ENCODE measurements around the gene MAPT. TPM values are rescaled to one million over a fixed set of nuclear protein-coding genes. Genes with fewer than 3 reads are reported as not detected.

Gene MAPT
- total RNA-seq, 4 donors from 2014 or later: 1.7 to 2.3 (median 1.8) TPM

DNA sequence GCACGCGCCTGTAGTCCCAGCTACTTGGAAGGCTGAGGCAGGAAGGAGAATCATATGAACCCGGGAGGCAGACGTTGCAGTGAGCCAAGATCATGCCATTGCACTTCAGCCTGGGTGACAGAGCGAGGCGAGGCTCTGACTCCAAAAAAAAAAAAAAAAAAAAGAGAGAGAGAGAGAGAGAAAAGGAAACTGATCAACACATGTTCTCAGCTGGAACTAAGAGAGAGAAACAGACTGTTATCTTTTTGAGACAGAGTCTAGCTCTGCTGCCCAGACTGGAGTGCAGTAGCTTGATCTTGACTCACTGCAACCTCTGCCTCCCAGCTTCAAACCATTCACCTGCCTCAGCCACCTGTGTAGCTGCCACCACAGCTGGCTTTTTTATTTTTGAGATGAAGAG is 165.1 kb downstream of the MAPT start:
- Histone ChIP-seq H3K27ac (no peak overlapping the region), H3K4me1 (peaks cover 0 to 9% (median 0%) of the 10 kb centered on the region in 4 donors), H3K9me3 (no peaks in the 10 kb centered on the region), H3K27me3 (no peaks in the 10 kb centered on the region), H3K4me3 (no peak overlapping the region), H3K36me3 (peaks cover 0 to 8% (median 0%) of the 10 kb centered on the region in 4 donors)
- in situ Hi-C loops (cut with MboI; ENCODE audit: low pct_ligation_motif_present in 1 of 4, low pct_unique_long_range_greater_than_20kb in 1 of 4, low sequenced_read_pairs in 3 of 4) (no loop called here), intact Hi-C loops (cut with DNase I; ENCODE audit: low total_unique reads) (no loop called here)
- WGBS, 2 donors (ENCODE audit: low coverage in 1 of 2): 76% methylated on average over 6 of the region's 6 CpGs; no CpG with 5 or more reads in 1 of the 2 donors
- no peak for TF ChIP-seq POLR2A (IDR thresholded peaks at IDR 0.05)
- no peak for TF ChIP-seq POLR2AphosphoS5 (IDR thresholded peaks at IDR 0.05)
- TF ChIP-seq, protein P1, sequence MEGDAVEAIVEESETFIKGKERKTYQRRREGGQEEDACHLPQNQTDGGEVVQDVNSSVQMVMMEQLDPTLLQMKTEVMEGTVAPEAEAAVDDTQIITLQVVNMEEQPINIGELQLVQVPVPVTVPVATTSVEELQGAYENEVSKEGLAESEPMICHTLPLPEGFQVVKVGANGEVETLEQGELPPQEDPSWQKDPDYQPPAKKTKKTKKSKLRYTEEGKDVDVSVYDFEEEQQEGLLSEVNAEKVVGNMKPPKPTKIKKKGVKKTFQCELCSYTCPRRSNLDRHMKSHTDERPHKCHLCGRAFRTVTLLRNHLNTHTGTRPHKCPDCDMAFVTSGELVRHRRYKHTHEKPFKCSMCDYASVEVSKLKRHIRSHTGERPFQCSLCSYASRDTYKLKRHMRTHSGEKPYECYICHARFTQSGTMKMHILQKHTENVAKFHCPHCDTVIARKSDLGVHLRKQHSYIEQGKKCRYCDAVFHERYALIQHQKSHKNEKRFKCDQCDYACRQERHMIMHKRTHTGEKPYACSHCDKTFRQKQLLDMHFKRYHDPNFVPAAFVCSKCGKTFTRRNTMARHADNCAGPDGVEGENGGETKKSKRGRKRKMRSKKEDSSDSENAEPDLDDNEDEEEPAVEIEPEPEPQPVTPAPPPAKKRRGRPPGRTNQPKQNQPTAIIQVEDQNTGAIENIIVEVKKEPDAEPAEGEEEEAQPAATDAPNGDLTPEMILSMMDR (IDR thresholded peaks at IDR 0.05): no peak
- no peak for TF ChIP-seq EP300 (IDR thresholded peaks at IDR 0.05; ENCODE audit: low read depth)
- no peak for DNase-seq

DNA sequence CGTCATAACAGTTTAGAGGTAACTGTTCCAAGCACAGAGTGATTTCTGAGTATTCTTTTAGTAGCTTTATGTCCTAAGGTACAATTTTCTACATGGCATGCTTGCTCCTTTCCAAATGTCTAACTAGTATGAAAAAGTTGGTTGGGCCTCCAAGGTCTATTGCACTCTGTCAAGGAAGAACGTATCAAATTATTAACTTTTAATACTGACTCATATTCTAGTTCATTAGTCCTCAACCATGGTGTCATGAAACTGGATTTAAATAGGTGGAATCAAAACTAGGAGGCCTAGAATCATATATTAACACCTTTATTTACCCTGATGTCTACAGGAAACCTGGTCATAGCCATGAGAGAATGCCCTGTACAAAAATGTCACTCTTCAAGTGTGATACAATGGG is 166.1 kb downstream of the MAPT start:
- in situ Hi-C loops (cut with MboI; ENCODE audit: low pct_ligation_motif_present in 1 of 4, low pct_unique_long_range_greater_than_20kb in 1 of 4, low sequenced_read_pairs in 3 of 4): no loop called here
- peaks cover 0 to 13% (median 3%) of the 10 kb centered on the region in 4 donors for H3K36me3 ChIP-seq
- no peaks in the 10 kb centered on the region for H3K27me3 ChIP-seq
- TF ChIP-seq POLR2AphosphoS5 (IDR thresholded peaks at IDR 0.05): no peak
- no peak for TF ChIP-seq POLR2A (IDR thresholded peaks at IDR 0.05)
- TF ChIP-seq, protein P1 (IDR thresholded peaks at IDR 0.05): no peak
- TF ChIP-seq EP300 (IDR thresholded peaks at IDR 0.05; ENCODE audit: low read depth): no peak
- no peak for DNase-seq
- no peak overlapping the region for H3K4me3 ChIP-seq
- intact Hi-C loops (cut with DNase I; ENCODE audit: low total_unique reads): no loop called here
- no peaks in the 10 kb centered on the region for H3K9me3 ChIP-seq
- H3K27ac ChIP-seq: no peak overlapping the region
- 77 to 90% methylated on average over 2 of the region's 2 CpGs for WGBS, 2 donors (ENCODE audit: low coverage in 1 of 2)
- peaks cover 0 to 9% (median 0%) of the 10 kb centered on the region in 4 donors for H3K4me1 ChIP-seq

DNA sequence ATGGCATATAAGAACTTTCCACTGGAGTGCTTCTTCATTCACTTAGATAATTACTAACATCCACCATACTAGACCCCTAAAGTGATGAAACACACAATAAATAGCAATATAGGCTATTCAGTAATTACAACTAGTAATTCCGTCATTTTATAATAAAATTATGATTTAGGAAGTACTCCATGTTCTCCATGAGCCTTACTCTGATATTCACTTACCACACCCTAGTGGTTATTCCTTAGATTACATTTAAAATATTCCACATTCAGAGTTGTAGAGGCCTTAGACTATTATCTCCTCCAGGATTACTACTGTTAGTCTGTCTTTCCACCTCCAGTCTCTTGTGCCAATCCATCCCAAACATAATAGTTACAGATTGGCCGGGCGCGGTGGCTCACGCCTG is 167.1 kb downstream of the MAPT start:
- no peaks in the 10 kb centered on the region for H3K27me3 ChIP-seq
- intact Hi-C loops (cut with DNase I; ENCODE audit: low total_unique reads): no loop called here
- no peak overlapping the region for H3K27ac ChIP-seq
- in situ Hi-C loops (cut with MboI; ENCODE audit: low pct_ligation_motif_present in 1 of 4, low pct_unique_long_range_greater_than_20kb in 1 of 4, low sequenced_read_pairs in 3 of 4): no loop called here
- TF ChIP-seq, protein P1 (IDR thresholded peaks at IDR 0.05): peak; percentile 30 to 49 (median 37)
- no peak for TF ChIP-seq EP300 (IDR thresholded peaks at IDR 0.05; ENCODE audit: low read depth)
- peaks cover 0 to 9% (median 0%) of the 10 kb centered on the region in 4 donors for H3K4me1 ChIP-seq
- no peaks in the 10 kb centered on the region for H3K9me3 ChIP-seq
- H3K36me3 ChIP-seq: peaks cover 0 to 17% (median 8%) of the 10 kb centered on the region in 4 donors
- H3K4me3 ChIP-seq: no peak overlapping the region
- 50 to 88% methylated on average over 1 to 5 of the region's 5 CpGs for WGBS, 2 donors (ENCODE audit: low coverage in 1 of 2)
- DNase-seq: no peak

DNA sequence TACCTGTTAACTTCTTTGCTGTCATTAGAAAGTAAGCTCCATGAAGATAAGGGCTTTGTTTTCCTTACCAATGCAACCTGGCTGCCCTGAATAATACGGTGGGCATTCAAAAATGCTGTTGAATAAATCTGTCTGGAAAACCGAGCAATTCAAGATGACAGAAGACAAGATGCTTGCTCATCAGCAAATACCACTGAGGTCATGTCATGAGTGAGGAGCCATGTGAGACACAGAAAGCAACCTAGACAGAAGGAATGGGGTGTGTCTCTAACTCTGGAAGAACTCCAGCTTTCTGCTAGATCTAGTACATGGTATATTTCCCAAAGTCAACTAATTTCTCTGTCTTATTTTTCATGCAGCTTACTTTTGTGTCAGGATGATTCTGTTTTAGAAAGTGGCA is 168.9 kb downstream of the MAPT start:
- peak overlapping the region in 1 of 4 donors; percentile 6 for H3K27ac ChIP-seq
- no peak for DNase-seq

More for the DNA sequence above, 168.9 kb downstream of the MAPT start:
- H3K27me3 ChIP-seq: no peaks in the 10 kb centered on the region
- intact Hi-C loops (cut with DNase I; ENCODE audit: low total_unique reads) (no loop called here), in situ Hi-C loops (cut with MboI; ENCODE audit: low pct_ligation_motif_present in 1 of 4, low pct_unique_long_range_greater_than_20kb in 1 of 4, low sequenced_read_pairs in 3 of 4) (no loop called here)
- peaks cover 0 to 20% (median 9%) of the 10 kb centered on the region in 4 donors for H3K36me3 ChIP-seq
- 25 to 48% methylated on average over 2 of the region's 2 CpGs for WGBS, 2 donors (ENCODE audit: low coverage in 1 of 2)
- TF ChIP-seq POLR2AphosphoS5 (IDR thresholded peaks at IDR 0.05): no peak
- TF ChIP-seq EP300 (IDR thresholded peaks at IDR 0.05; ENCODE audit: low read depth): no peak
- TF ChIP-seq POLR2A (IDR thresholded peaks at IDR 0.05): no peak
- TF ChIP-seq, protein P1 (IDR thresholded peaks at IDR 0.05): no peak
- H3K4me1 ChIP-seq: peaks cover 0 to 9% (median 0%) of the 10 kb centered on the region in 4 donors
- H3K4me3 ChIP-seq: no peak overlapping the region
- H3K9me3 ChIP-seq: no peaks in the 10 kb centered on the region
